H9 (cell line): ENCODE results near the gene PSMG2. TPM values are rescaled to one million over a fixed set of nuclear protein-coding genes. Genes with fewer than 3 reads are reported as not detected.
A peak's percentile ranks its signal among the peaks of the same experiment; 100 is the strongest.

ENCODE experiments used
- DNase-seq: peaks from one replicate; pipeline ENCODE4 v3.0.0-alpha.2; 2017
- H2AFZ ChIP-seq: one replicate; pipeline ENCODE4 v1.6.1; 2013; ENCODE audit warnings: mild to moderate bottlenecking, low read length, control low read depth, moderate library complexity
- H2AK5ac ChIP-seq: 2 replicates; pipeline ENCODE4 v1.6.1; 2013; ENCODE audit warnings: low read length, control low read depth, mixed read lengths; ENCODE audit not compliant: insufficient read length
- H2BK120ac ChIP-seq: one replicate; pipeline ENCODE4 v1.6.1; 2013; ENCODE audit warnings: low read depth, mild to moderate bottlenecking, low read length, control low read depth, inconsistent platforms; ENCODE audit not compliant: poor library complexity, severe bottlenecking
- H2BK12ac ChIP-seq: 2 replicates; pipeline ENCODE4 v1.6.1; 2013; ENCODE audit warnings: low read length, control low read depth, mixed read lengths, low read depth; ENCODE audit not compliant: insufficient read length
- H2BK15ac ChIP-seq: 2 replicates; pipeline ENCODE4 v1.6.1; 2013; ENCODE audit warnings: low read depth, low read length, control low read depth
- H2BK20ac ChIP-seq: one replicate; pipeline ENCODE4 v1.6.1; 2013; ENCODE audit warnings: low read depth, mild to moderate bottlenecking, low read length, control low read depth, inconsistent platforms; ENCODE audit not compliant: poor library complexity, severe bottlenecking
- H2BK5ac ChIP-seq: 2 replicates; pipeline ENCODE4 v1.6.1; 2013; ENCODE audit warnings: low read length, control low read depth, mixed read lengths; ENCODE audit not compliant: insufficient read length
- H3K14ac ChIP-seq: 2 replicates; pipeline ENCODE4 v1.6.1; 2013; ENCODE audit warnings: low read length, control low read depth; ENCODE audit not compliant: insufficient read depth
- H3K18ac ChIP-seq: 2 replicates; pipeline ENCODE4 v1.6.1; 2013; ENCODE audit warnings: low read depth, mild to moderate bottlenecking, mixed read lengths, low read length, control low read depth; ENCODE audit not compliant: insufficient read length
- H3K23ac ChIP-seq: 2 replicates; pipeline ENCODE4 v1.6.1; 2013; ENCODE audit warnings: low read length, control low read depth, mixed read lengths, low read depth; ENCODE audit not compliant: insufficient read length
- H3K23me2 ChIP-seq: 2 replicates; pipeline ENCODE4 v1.6.1; 2013; ENCODE audit warnings: low read depth, mild to moderate bottlenecking, mixed read lengths, low read length, control low read depth; ENCODE audit not compliant: insufficient read length, poor library complexity, severe bottlenecking
- H3K27ac ChIP-seq: 2 replicates; pipeline ENCODE4 v1.5.1; 2013; ENCODE audit warnings: low read length, control low read depth, mixed read lengths, low read depth; ENCODE audit not compliant: insufficient read length
- H3K27me3 ChIP-seq: 2 replicates; pipeline ENCODE4 v1.6.1; 2013; ENCODE audit warnings: low read length, control low read depth, inconsistent platforms; ENCODE audit not compliant: insufficient read depth
- H3K4ac ChIP-seq: 2 replicates; pipeline ENCODE4 v1.6.1; 2013; ENCODE audit warnings: low read depth, mild to moderate bottlenecking, control low read depth, inconsistent platforms, low read length, moderate library complexity
- H3K4me1 ChIP-seq: 2 replicates; pipeline ENCODE4 v1.6.1; 2013; ENCODE audit warnings: low read length, control low read depth, inconsistent platforms; ENCODE audit not compliant: insufficient read depth
- H3K4me2 ChIP-seq: 2 replicates; pipeline ENCODE4 v1.6.1; 2013; ENCODE audit warnings: low read length, control low read depth, mixed read lengths; ENCODE audit not compliant: insufficient read length, insufficient read depth
- H3K56ac ChIP-seq: 2 replicates; pipeline ENCODE4 v1.6.1; 2013; ENCODE audit warnings: low read depth, mild to moderate bottlenecking, mixed read lengths, low read length, control low read depth; ENCODE audit not compliant: insufficient read length
- H3K79me1 ChIP-seq: 2 replicates; pipeline ENCODE4 v1.6.1; 2013; ENCODE audit warnings: low read depth, mild to moderate bottlenecking, moderate library complexity, low read length, control low read depth, inconsistent platforms; ENCODE audit not compliant: insufficient read depth, poor library complexity, severe bottlenecking
- H3K79me2 ChIP-seq: 2 replicates; pipeline ENCODE4 v1.6.1; 2013; ENCODE audit warnings: low read length, control low read depth, inconsistent platforms; ENCODE audit not compliant: insufficient read depth
- H3K9ac ChIP-seq: 2 replicates; pipeline ENCODE4 v1.6.1; 2013; ENCODE audit warnings: low read length, control low read depth, mixed read lengths; ENCODE audit not compliant: insufficient read length; ENCODE audit errors: extremely low read depth
- H3K9me3 ChIP-seq: one replicate; pipeline ENCODE4 v1.6.1; 2013; ENCODE audit warnings: low read depth, low read length, inconsistent platforms; ENCODE audit not compliant: control insufficient read depth
- H3T11ph ChIP-seq: one replicate; pipeline ENCODE4 v1.6.1; 2013; ENCODE audit warnings: mild to moderate bottlenecking, low read length, control low read depth, inconsistent platforms
- H4K20me1 ChIP-seq: one replicate; pipeline ENCODE4 v1.6.1; 2013; ENCODE audit not compliant: control insufficient read depth, insufficient read length, insufficient read depth
- H4K5ac ChIP-seq: 2 replicates; pipeline ENCODE4 v1.6.1; 2013; ENCODE audit warnings: low read depth, mild to moderate bottlenecking, mixed read lengths, low read length, control low read depth; ENCODE audit not compliant: insufficient read length
- H4K8ac ChIP-seq: replicated peaks from 2 replicates; pipeline ENCODE4 v1.6.1; 2013; ENCODE audit warnings: low read length, control low read depth, mixed read lengths, low read depth; ENCODE audit not compliant: insufficient read length
- H4K91ac ChIP-seq: 2 replicates; pipeline ENCODE4 v1.6.1; 2013; ENCODE audit warnings: low read depth, mild to moderate bottlenecking, moderate library complexity, mixed read lengths, low read length, control low read depth; ENCODE audit not compliant: insufficient read length
- H3K27ac Mint-ChIP-seq, 3 experiments: 2 replicates in 2 of 3; 3 replicates in 1 of 3; pipeline ENCODE4 v1.8.0; 2020 to 2021; ENCODE audit warnings: mixed read lengths in 3 of 3, mild to moderate bottlenecking in 1 of 3, moderate library complexity in 1 of 3
- H3K27me3 Mint-ChIP-seq: 2 replicates; pipeline ENCODE4 v1.8.0; 2021; ENCODE audit warnings: low read depth, mild to moderate bottlenecking, moderate library complexity, mixed read lengths
- H3K36me3 Mint-ChIP-seq, 3 experiments: 2 replicates in 2 of 3; 3 replicates in 1 of 3; pipeline ENCODE4 v1.8.0; 2020 to 2021; ENCODE audit warnings: low read depth in 3 of 3, mixed read lengths in 3 of 3; ENCODE audit not compliant: insufficient read depth in 1 of 3
- H3K4me1 Mint-ChIP-seq, 2 experiments: 2 replicates each; pipeline ENCODE4 v1.8.0; 2020; ENCODE audit warnings: mixed read lengths in 2 of 2
- H3K4me3 Mint-ChIP-seq, 2 experiments: 2 replicates in 1 of 2; 3 replicates in 1 of 2; pipeline ENCODE4 v1.8.0; 2020 to 2021; ENCODE audit warnings: mild to moderate bottlenecking in 2 of 2, mixed read lengths in 2 of 2, moderate library complexity in 1 of 2
- H3K9me3 Mint-ChIP-seq, 2 experiments: 2 replicates in 1 of 2; 3 replicates in 1 of 2; pipeline ENCODE4 v1.8.0; 2020; ENCODE audit warnings: mild to moderate bottlenecking in 2 of 2, mixed read lengths in 2 of 2, moderate library complexity in 1 of 2
- CTCF ChIP-seq: fragments of 200-600 bp; sonication (generic); conservative IDR thresholded peaks from 3 replicates; pipeline ENCODE4 v1.8.0; 2021; ENCODE audit warnings: antibody characterized with exemption, mild to moderate bottlenecking
- WGBS: extraction: QIAGEN DNeasy Blood & Tissue Kit; methylation state at CpG from one replicate; pipeline ENCODE4 v1.1.7; 2013; ENCODE audit warnings: missing lambda C conversion rate, low lambda C conversion rate, mixed read lengths; ENCODE audit not compliant: insufficient read length; ENCODE audit errors: extremely low coverage; 5-methylcytosine and 5-hydroxymethylcytosine counted together
- total RNA-seq: library from RNA; stranded (reverse); gene quantifications from 2 replicates; pipeline ENCODE4 v1.2.1, GENCODE V29; 2021

Gene PSMG2
- total RNA-seq, 1 experiment from 2014 or later: 72.2 TPM

DNA sequence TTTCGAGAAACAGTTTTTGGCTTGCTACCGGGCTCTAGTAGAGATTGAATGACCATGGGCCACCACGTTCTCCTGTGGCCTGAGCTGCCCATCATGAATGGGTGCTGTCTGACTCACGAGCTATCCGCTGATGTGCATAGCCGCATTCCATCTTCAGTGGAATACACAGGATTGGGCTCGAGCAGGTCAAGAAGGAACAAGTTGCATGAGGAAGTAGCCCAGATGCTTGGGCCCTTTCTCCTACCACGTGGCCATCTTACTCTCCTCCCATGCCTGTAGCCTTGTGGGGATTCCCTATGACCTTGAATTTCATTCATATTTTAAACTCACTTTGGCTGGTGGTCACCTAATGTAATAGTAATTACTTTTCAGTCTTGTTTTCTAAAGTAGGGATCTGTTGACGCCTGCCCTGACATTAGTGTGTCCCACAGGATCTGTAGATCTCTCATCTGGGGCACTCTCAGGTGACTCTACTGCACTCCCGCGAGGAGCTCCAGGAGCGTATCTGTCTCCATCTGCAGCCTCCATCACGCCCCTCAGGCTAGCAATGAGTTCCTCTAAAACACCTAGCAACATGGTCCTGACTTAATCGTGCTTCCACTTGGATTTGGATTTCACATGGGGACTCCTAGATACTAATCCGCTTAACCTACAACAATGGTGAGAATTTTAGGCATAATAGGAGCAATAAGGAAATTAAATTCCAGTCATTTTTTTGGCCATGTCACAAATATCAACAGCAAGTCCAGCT lies 67.8 kb downstream of the PSMG2 start:
- Histone ChIP-seq H3K9me3 (no peaks in the 10 kb centered on the region), H2BK20ac (no peak overlapping the region), H2AFZ (no peak overlapping the region), H2BK120ac (no peak overlapping the region), H3K4me1 (no peaks in the 10 kb centered on the region; the same call in 1 of the 2 replicates), H4K5ac (no peak overlapping the region), H3K9ac (no peak overlapping the region), H2BK5ac (no peak overlapping the region), H3T11ph (no peak overlapping the region), H3K56ac (no peak overlapping the region), H3K4me2 (no peak overlapping the region), H3K23me2 (no peaks in the 10 kb centered on the region), H3K79me2 (no peaks in the 10 kb centered on the region), H2BK12ac (no peak overlapping the region), H2AK5ac (no peak overlapping the region), H3K27ac (no peak overlapping the region), H2BK15ac (no peak overlapping the region), H3K4ac (no peak overlapping the region), H3K14ac (no peak overlapping the region), H3K18ac (no peak overlapping the region), H4K20me1 (no peaks in the 10 kb centered on the region), H3K79me1 (no peaks in the 10 kb centered on the region), H4K8ac (no peak overlapping the region), H3K23ac (no peak overlapping the region), H4K91ac (no peak overlapping the region), H3K27me3 (no peaks in the 10 kb centered on the region)
- no peaks in the 10 kb centered on the region for H3K9me3 Mint-ChIP-seq
- no CpG with 5 or more reads among the region's 15 CpGs for whole genome bisulfite sequencing
- H3K27ac Mint-ChIP-seq: peak overlapping the region in 1 of 3 experiments; percentile 27; a peak in 1 of 7 replicates
- no peaks in the 10 kb centered on the region for H3K27me3 Mint-ChIP-seq
- no peak for DNase-seq
- TF ChIP-seq CTCF: no peak
- H3K36me3 Mint-ChIP-seq: no peaks in the 10 kb centered on the region; a peak in 1 of 7 replicates
- H3K4me1 Mint-ChIP-seq: peaks cover 4 to 9% of the 10 kb centered on the region in 2 experiments
- H3K4me3 Mint-ChIP-seq: no peak overlapping the region
